Adrenal gland (tissue), 12 donors: ENCODE data around the gene MZB1. TPM values are rescaled to one million over a fixed set of nuclear protein-coding genes. Genes with fewer than 3 reads are reported as not detected.

ENCODE experiments used
- DNase-seq, 7 donors: peaks; one replicate each; pipeline ENCODE4 v3.0.0-alpha.2; 2019 to 2020
- H3K27ac ChIP-seq, 5 donors: fragments of 200-600 bp; sonication (generic) in 4 of 5; 1 replicate in 3 of 5; 2 replicates in 2 of 5; pipeline versions ENCODE4 v1.5.1 to v1.8.0; 2016 to 2020; ENCODE audit warnings: mild to moderate bottlenecking in 1 of 5
- H3K27me3 ChIP-seq: fragments of 200-600 bp; 2 replicates; pipeline ENCODE4 v1.8.0; 2021
- H3K36me3 ChIP-seq, 2 donors: fragments of 200-600 bp; replicated peaks in 1 of 2; 1 replicate in 1 of 2; 2 replicates in 1 of 2; pipeline versions ENCODE4 v1.5.1 to v1.8.0; 2018 to 2022
- H3K4me1 ChIP-seq, 2 donors: fragments of 200-600 bp; replicated peaks in 1 of 2; 1 replicate in 1 of 2; 2 replicates in 1 of 2; pipeline versions ENCODE4 v1.5.1 to v1.8.0; 2018 to 2021
- H3K4me3 ChIP-seq, 4 donors: fragments of 200-600 bp; sonication (generic) in 3 of 4; one replicate each; pipeline ENCODE4 v1.5.1; 2016 to 2018
- H3K9me3 ChIP-seq, 3 donors: fragments of 200-600 bp; sonication (generic) in 1 of 3; replicated peaks in 1 of 3; 1 replicate in 2 of 3; 2 replicates in 1 of 3; pipeline versions ENCODE4 v1.5.1 to v1.8.0; 2016 to 2021
- CTCF ChIP-seq, 6 experiments: fragments of 450-650 bp in 4 of 6; fragments of 200-600 bp in 2 of 6; sonication (generic) in 1 of 6; IDR thresholded peaks; 1 replicate in 5 of 6; 2 replicates in 1 of 6; pipeline versions ENCODE4 v1.5.1 to v1.8.0; 2016 to 2021; ENCODE audit warnings: antibody characterized with exemption in 6 of 6, mild to moderate bottlenecking in 2 of 6, moderate library complexity in 1 of 6
- POLR2A ChIP-seq, 2 donors: fragments of 450-650 bp; IDR thresholded peaks; one replicate each; pipeline ENCODE4 v1.6.1; 2017; ENCODE audit warnings: antibody characterized with exemption in 2 of 2, mild to moderate bottlenecking in 2 of 2, moderate library complexity in 1 of 2
- WGBS, 4 donors: extraction: QIAGEN DNeasy Blood & Tissue Kit in 2 of 4; methylation state at CpG; one replicate each; pipeline versions ENCODE4 v1.1.5 to v1.1.7; 2013 to 2017; 5-methylcytosine and 5-hydroxymethylcytosine counted together
- intact Hi-C, 2 donors: fragments of 100-400 bp; cut with DNase I; formaldehyde crosslinking; loops; one replicate each; pipeline versions ENCODE4 v1.14.1 to v1.15.0; 2022 to 2023
- polyA plus RNA-seq, 3 donors: library from polyadenylated mRNA; stranded (reverse); fragments of 200-250 nt in 2 of 3; fragments of 350-450 nt in 1 of 3; fragmentation: Illumina TruSeq in 1 of 3; extraction: RNeasy Lipid Tissue Mini Kit (QIAGEN cat#74804) in 1 of 3; gene quantifications; one replicate each; pipeline ENCODE4 v1.2.3, GENCODE V29; 2013 to 2014
- total RNA-seq, 9 donors: library from RNA; depleted of rRNA in 4 of 9; stranded (reverse); fragments of >200 nt in 4 of 9; fragments of 120-200 nt in 1 of 9; fragmentation: NEBNext Ultra II Directional in 1 of 9; extraction: Animal tissue kit (Norgen Biotek cat#: 25700) in 1 of 9; gene quantifications; one replicate each; pipeline versions ENCODE4 v1.1.0 to v1.2.4, GENCODE V29; 2013 to 2023
- donor health status: healthy with polysubstance abuse.
- donor health status: Bipolar disorder and iron deficiency.
- donor health status: DM: yes; HTN: yes; CAD: no.
- donor health status: DM: no; HTN: no; CAD: no.
- donor health status: DM: no; HTN: no; CAD: no.
- donor health status: DM: yes; HTN: yes; CAD: no.

MZB1 gene
- total and polyA plus RNA-seq, 12 donors = 0.35 to 7.7 (median 0.95) TPM; not detected in 3

GRCh38 chr5:139403418-139403786, 13.7 kb upstream of the MZB1 start:
- Histone ChIP-seq H3K9me3 (no peaks in the 10 kb centered on the region), H3K27me3 (no peaks in the 10 kb centered on the region), H3K27ac (peak overlapping the region; percentile 74 to 98 (median 93)), H3K36me3 (no peaks in the 10 kb centered on the region), H3K4me3 (peak overlapping the region in 2 of 4 donors; percentile 33 to 58), H3K4me1 (peaks cover 4 to 14% of the 10 kb centered on the region in 2 donors)
- 14 to 21% (median 16%) methylated on average over 5 to 7 of the region's 7 CpGs for whole genome bisulfite sequencing, 4 donors
- no peak for DNase-seq
- TF ChIP-seq CTCF (IDR thresholded peaks at IDR 0.05) = no peak
- no peak for TF ChIP-seq POLR2A (IDR thresholded peaks at IDR 0.05)
- intact Hi-C loops = no loop called here

- H3K27ac ChIP-seq = peak overlapping the region in 1 of 5 donors; percentile 98
- no peak overlapping the region for H3K4me3 ChIP-seq
- H3K9me3 ChIP-seq = no peaks in the 10 kb centered on the region
- TF ChIP-seq CTCF (IDR thresholded peaks at IDR 0.05) = peak in 3 of 6 experiments; percentile 22 to 32 (median 29)
- no peak for TF ChIP-seq POLR2A (IDR thresholded peaks at IDR 0.05)
- H3K36me3 ChIP-seq = no peaks in the 10 kb centered on the region
- WGBS, 4 donors = 61 to 71% (median 67%) methylated on average over 6 to 7 of the region's 7 CpGs
- peaks cover 4 to 14% of the 10 kb centered on the region in 2 donors for H3K4me1 ChIP-seq
- DNase-seq = peak in 4 of 7 donors; percentile 24 to 64 (median 35)
- H3K27me3 ChIP-seq = no peaks in the 10 kb centered on the region
- intact Hi-C loops = no loop called here
Measured at GRCh38 chr5:139402561-139403158, 12.9 kb upstream of the MZB1 start.

GRCh38 chr5:139401546-139401945, 11.8 kb upstream of the MZB1 start:
- WGBS, 4 donors = 92 to 94% (median 93%) methylated on average over 8 to 10 of the region's 10 CpGs
- Histone ChIP-seq H3K4me3 (no peak overlapping the region), H3K27ac (no peak overlapping the region), H3K36me3 (no peaks in the 10 kb centered on the region), H3K4me1 (peaks cover 4 to 14% of the 10 kb centered on the region in 2 donors), H3K9me3 (no peaks in the 10 kb centered on the region), H3K27me3 (no peaks in the 10 kb centered on the region)
- TF ChIP-seq POLR2A (IDR thresholded peaks at IDR 0.05) (no peak), CTCF (IDR thresholded peaks at IDR 0.05) (no peak)
- DNase-seq = no peak
- intact Hi-C loops = no loop called here

- no peak for DNase-seq
- intact Hi-C loops = no loop called here
- H3K27ac ChIP-seq = no peak overlapping the region
- WGBS, 4 donors = 83 to 91% (median 87%) methylated on average over 6 of the region's 6 CpGs
- no peak overlapping the region for H3K4me3 ChIP-seq
- H3K27me3 ChIP-seq = no peaks in the 10 kb centered on the region
- H3K36me3 ChIP-seq = no peaks in the 10 kb centered on the region
- peaks cover 11 to 27% of the 10 kb centered on the region in 2 donors for H3K4me1 ChIP-seq
- no peaks in the 10 kb centered on the region for H3K9me3 ChIP-seq
- TF ChIP-seq CTCF (IDR thresholded peaks at IDR 0.05) = no peak
- no peak for TF ChIP-seq POLR2A (IDR thresholded peaks at IDR 0.05)
Measured at GRCh38 chr5:139399501-139400121, 9.9 kb upstream of the MZB1 start.
